ENCODE data around the gene FGF14. TPM values are rescaled to one million over a fixed set of nuclear protein-coding genes. Genes with fewer than 3 reads are reported as not detected.

The FGF14 gene
- total RNA-seq, 4 donors from 2014 or later = 0.28 to 2.3 (median 0.35) TPM; not detected in 1

DNA sequence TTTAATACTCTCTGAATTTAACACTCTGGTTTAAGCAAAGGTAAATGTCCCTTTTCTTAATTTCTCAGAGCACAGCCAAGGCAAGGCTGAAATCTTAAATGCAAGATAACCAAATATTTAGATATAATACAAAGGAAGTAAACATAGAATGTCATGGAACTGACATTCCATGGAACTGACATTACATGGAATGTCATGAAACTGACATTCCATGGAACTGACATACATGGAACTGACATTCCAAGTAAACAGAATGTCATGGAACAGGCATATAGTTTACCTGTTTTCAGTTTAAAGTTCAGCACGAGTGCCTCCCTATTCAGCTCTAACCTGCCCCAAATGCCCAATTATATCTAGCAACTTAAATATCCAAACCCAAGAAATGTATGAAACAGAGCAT lies 21.8 kb downstream of the FGF14 start:
- H3K4me1 ChIP-seq = no peaks in the 10 kb centered on the region
- H3K9me3 ChIP-seq = no peaks in the 10 kb centered on the region
- no peak overlapping the region for H3K27ac ChIP-seq
- H3K36me3 ChIP-seq = no peaks in the 10 kb centered on the region
- DNase-seq = no peak
- no peaks in the 10 kb centered on the region for H3K27me3 ChIP-seq
- H3K4me3 ChIP-seq = no peak overlapping the region
- TF ChIP-seq, protein P1, sequence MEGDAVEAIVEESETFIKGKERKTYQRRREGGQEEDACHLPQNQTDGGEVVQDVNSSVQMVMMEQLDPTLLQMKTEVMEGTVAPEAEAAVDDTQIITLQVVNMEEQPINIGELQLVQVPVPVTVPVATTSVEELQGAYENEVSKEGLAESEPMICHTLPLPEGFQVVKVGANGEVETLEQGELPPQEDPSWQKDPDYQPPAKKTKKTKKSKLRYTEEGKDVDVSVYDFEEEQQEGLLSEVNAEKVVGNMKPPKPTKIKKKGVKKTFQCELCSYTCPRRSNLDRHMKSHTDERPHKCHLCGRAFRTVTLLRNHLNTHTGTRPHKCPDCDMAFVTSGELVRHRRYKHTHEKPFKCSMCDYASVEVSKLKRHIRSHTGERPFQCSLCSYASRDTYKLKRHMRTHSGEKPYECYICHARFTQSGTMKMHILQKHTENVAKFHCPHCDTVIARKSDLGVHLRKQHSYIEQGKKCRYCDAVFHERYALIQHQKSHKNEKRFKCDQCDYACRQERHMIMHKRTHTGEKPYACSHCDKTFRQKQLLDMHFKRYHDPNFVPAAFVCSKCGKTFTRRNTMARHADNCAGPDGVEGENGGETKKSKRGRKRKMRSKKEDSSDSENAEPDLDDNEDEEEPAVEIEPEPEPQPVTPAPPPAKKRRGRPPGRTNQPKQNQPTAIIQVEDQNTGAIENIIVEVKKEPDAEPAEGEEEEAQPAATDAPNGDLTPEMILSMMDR (IDR thresholded peaks at IDR 0.05) = no peak
- TF ChIP-seq POLR2A (IDR thresholded peaks at IDR 0.05) = no peak

DNA sequence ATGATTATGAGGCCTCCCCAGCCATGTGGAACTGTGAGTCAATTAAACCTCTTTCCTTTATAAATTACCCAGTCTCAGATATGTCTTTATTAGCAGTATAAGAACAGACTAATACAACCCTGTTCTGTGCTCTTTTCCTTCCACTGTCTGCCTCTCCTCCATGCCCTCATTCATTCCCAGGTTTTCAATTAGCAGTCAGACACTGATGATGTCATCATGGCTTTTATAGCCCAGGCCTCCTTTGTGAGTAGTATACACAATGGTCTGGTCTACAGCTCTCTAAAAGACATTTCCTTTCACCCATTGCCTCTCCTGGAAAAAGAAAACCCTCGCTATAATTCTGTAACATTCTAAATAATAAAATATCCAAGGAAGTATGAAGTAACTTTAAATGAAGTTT lies 25.5 kb downstream of the FGF14 start:
- Histone ChIP-seq H3K4me1 (no peaks in the 10 kb centered on the region), H3K4me3 (no peak overlapping the region), H3K9me3 (no peaks in the 10 kb centered on the region), H3K27ac (no peak overlapping the region), H3K36me3 (no peaks in the 10 kb centered on the region), H3K27me3 (no peaks in the 10 kb centered on the region)
- TF ChIP-seq, protein P1 (IDR thresholded peaks at IDR 0.05) = no peak
- TF ChIP-seq POLR2A (IDR thresholded peaks at IDR 0.05) = no peak
- DNase-seq = no peak

DNA sequence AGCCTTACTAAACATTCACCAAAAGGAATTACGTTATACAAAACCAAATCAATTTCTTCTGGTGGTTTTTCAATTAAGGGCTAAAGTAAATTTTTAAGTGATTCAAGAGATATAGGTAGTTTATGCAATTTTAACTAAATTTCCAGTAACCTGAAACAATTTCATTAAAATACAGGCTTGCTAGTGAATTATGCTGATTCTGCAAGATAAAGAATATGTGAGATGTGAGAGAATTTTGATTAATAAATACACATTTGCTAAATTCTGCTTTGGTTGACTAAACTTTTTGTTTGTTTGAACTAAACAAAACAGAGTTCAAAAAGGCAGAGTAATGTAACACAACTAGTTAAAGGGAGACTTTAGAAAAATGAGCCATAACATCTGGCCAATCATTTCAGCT lies 27.1 kb downstream of the FGF14 start:
- Histone ChIP-seq H3K27ac (no peak overlapping the region), H3K36me3 (no peaks in the 10 kb centered on the region)
- DNase-seq = no peak

DNA sequence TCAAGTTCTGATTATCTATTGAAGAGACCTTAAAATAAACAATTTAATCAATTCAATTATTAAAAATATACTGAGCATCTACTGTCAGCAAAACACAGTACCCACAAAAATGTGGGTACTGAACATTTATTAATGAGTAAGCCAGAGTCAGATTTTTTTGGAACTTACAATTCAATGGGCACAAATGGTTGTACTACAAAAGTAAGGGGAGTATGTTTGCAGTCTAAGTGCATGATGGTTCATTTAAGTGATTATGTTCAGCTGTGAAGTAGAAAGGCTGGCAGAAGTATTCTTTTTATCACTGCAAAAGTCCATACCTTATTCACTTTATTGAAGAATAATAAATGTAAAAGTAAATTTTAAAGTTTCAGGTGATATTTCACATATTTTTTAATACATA lies 27.6 kb downstream of the FGF14 start:
- H3K9me3 ChIP-seq = no peaks in the 10 kb centered on the region
- no peaks in the 10 kb centered on the region for H3K4me1 ChIP-seq
- DNase-seq = no peak
- no peak overlapping the region for H3K27ac ChIP-seq
- no peaks in the 10 kb centered on the region for H3K27me3 ChIP-seq
- H3K36me3 ChIP-seq = no peaks in the 10 kb centered on the region
- H3K4me3 ChIP-seq = no peak overlapping the region
- TF ChIP-seq, protein P1 (IDR thresholded peaks at IDR 0.05) = no peak
- no peak for TF ChIP-seq POLR2A (IDR thresholded peaks at IDR 0.05)

More for the DNA sequence above, 27.1 kb downstream of the FGF14 start:
- no peak for TF ChIP-seq POLR2A (IDR thresholded peaks at IDR 0.05)
- TF ChIP-seq, protein P1 (IDR thresholded peaks at IDR 0.05) = no peak
- Histone ChIP-seq H3K4me3 (no peak overlapping the region), H3K27me3 (no peaks in the 10 kb centered on the region), H3K9me3 (no peaks in the 10 kb centered on the region), H3K4me1 (no peaks in the 10 kb centered on the region)

DNA sequence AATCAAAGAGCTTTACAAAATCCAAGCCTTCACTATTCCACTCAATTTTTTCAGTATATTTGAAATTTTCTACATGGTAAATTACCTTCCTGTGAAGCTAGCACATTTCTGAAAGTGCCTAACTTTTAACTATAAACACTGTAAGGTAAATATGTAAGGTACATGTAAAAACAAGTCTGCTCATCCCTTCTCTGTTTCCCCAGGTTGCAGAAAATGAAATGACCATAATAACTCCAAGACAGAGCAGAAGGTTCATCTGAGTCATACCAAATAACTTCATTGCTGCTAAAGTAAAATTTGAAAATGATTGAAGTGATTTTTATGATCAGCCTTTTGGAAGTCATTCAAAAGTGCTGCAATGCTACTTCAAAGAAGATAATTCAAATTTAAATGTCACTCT lies 28.6 kb downstream of the FGF14 start:
- no peaks in the 10 kb centered on the region for H3K4me1 ChIP-seq
- no peak overlapping the region for H3K27ac ChIP-seq
- no peak for DNase-seq
- H3K27me3 ChIP-seq = no peaks in the 10 kb centered on the region
- no peaks in the 10 kb centered on the region for H3K9me3 ChIP-seq
- no peak overlapping the region for H3K4me3 ChIP-seq
- no peaks in the 10 kb centered on the region for H3K36me3 ChIP-seq
- TF ChIP-seq, protein P1 (IDR thresholded peaks at IDR 0.05) = no peak
- no peak for TF ChIP-seq POLR2A (IDR thresholded peaks at IDR 0.05)

DNA sequence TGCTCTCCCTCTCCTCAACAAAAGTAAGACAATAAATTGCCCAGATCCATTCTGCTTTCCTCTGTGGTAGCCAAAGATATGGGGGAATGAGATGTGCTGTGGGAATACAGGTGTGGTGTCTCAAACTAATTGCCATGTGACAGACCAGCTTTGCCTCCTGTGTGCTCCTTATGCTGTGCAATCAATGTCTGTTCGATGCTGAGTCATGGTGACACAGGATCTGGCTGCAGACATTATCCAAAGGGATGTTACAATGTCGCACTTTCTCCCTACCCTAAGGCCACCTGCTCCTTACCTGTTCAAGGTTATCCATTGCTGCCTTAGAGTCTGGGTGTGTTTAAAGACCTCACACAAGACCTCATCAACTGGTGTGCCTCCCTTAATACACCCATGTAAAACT lies 32.5 kb downstream of the FGF14 start:
- H3K27me3 ChIP-seq = no peaks in the 10 kb centered on the region
- H3K36me3 ChIP-seq = no peaks in the 10 kb centered on the region
- no peak overlapping the region for H3K27ac ChIP-seq
- no peaks in the 10 kb centered on the region for H3K9me3 ChIP-seq
- DNase-seq = no peak
- no peak overlapping the region for H3K4me3 ChIP-seq
- H3K4me1 ChIP-seq = no peaks in the 10 kb centered on the region
- no peak for TF ChIP-seq POLR2A (IDR thresholded peaks at IDR 0.05)
- TF ChIP-seq, protein P1 (IDR thresholded peaks at IDR 0.05) = no peak

Data from Peyer's patch (tissue), 4 donors.